SKM-1 (cell line): Measurements from ENCODE around the gene NASP.
A peak's percentile ranks its signal among the peaks of the same experiment; 100 is the strongest.
"Not testable (repeated sequence)": the region's sequence is repeated elsewhere in the genome, so short reads cannot be mapped to it uniquely, and the experiment has no call there.

ENCODE experiments used
- DNase-seq: peaks from one replicate; lab custom pipeline; 2025; ENCODE audit not compliant: unreplicated experiment; lab: John Stamatoyannopoulos, UW

The NASP gene

GRCh38 chr1:45569962-45570581, 13.8 kb upstream of the NASP start:
- DNase-seq = peak; percentile 18

DNA sequence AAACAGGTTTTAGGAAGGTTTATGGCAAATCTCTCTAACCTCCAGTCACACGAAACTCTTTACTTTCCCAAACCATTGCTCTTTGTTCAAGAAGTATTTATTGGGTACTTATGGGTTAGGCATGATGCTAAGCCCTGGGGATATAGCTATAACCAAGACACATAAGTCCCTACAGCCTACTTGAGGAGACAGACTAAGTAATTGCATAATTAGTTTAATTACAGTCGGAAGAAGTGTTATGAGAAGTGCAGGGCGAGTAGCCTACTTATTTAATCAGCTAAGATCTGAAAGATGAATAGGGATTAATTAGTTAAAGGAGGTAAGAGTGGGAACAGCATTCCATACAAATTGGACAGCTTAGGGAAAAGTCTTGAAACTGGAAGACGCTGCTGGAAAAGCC, 13.2 kb upstream of the NASP start:
- no peak for DNase-seq

GRCh38 chr1:45573231-45573804, 10.5 kb upstream of the NASP start:
- DNase-seq = no peak

DNA sequence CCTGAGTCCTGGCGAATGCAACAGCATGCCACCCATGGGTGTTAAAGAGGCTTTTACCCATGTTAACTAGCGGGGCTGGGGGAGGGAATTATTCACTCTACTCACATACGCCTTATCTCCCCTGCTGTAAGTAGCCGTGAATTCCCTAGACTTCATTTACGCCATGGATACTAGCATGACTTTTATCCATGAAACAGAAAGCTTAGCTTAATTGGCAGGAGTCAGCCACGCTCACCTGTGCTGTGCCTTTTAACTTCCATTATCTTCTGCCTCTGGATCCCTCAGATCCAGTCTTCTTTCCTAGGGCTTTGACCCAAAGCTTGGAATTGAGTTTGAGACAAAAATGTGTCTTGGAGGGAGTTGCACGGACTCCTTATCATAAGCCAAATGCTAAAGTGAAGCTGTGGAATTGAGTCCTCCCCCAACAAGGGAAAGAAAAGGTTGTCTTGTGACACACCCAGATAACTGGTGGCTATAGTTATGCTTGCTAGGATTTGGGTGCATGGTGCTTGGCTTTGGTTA, 9.7 kb upstream of the NASP start:
- no peak for DNase-seq

DNA sequence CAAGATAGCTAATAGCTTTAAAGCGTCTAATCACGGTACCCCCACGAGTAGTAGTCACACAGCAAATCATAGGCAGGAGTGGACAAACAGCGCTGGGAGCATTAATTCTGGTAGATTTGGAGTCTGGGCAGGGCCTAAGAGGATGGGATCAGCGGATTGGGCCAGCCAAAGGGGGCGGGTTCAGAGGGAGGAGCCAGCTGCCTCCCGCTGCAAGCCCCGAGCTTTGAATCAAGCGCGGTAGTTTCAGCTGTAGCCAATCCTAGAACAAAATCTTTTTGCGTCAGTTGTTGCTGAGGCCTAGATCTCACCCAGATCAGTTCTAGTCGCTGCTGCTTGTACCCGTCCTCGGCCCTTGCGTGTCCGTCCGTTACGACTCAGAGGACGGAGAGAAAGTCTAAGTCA, 576 bp upstream of the NASP start:
- DNase-seq = peak; percentile 97

DNA sequence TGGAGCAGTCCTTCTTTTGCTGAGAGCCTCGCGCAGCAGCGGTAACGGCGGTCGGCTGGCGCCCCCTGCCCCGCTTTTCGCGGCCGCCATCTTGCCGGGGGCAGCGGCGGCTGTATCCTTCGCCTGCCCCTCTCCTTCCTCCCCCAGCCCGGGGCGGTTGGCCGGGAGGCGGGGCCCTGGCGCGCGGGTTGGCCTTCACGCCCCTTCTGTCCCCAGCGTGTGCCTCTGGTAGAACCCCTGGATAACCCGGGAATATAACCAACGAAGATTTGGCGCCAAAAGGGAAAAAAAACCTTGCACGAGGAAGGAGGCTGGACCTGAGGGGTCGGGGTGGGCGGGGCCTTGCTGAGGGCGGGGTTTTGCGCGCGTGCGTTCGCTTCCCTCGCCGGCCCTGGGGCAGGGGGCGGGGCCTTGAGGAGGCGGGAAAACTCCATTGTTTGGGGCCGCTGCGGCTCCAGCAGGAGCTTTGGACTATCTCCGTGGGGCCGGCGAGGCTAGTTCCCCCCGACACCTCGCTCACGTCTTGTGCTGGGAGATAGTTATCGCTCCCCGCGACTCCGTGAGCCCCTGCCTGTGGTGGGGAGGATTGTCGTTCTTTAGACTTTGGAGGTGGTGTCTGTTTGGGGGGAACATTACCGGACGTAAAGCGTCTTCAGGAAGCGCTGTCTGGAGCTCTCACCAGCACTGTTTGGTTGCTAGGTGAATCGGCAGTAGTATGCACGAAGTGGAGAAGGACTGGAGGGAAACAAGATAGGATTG, 689 bp downstream of the NASP start:
- peak; percentile 78 for DNase-seq

DNA sequence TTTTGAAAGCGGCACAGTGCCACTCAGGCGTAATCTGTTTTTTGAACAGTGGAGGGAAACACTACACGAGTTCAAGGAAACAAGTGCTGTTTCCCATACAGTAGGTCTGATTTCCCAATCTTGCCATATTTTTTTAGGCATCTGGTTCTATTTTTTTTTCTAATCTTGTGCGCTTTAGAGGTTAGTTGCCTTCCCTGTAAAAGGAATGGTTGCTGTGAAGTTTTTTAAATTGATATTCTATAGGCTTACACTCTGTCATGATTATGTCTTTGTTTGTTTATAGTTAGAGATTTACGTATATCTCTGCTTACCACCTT, 1.2 kb downstream of the NASP start:
- DNase-seq = no peak

GRCh38 chr1:45585496-45586075, 1.7 kb downstream of the NASP start:
- no peak for DNase-seq

DNA sequence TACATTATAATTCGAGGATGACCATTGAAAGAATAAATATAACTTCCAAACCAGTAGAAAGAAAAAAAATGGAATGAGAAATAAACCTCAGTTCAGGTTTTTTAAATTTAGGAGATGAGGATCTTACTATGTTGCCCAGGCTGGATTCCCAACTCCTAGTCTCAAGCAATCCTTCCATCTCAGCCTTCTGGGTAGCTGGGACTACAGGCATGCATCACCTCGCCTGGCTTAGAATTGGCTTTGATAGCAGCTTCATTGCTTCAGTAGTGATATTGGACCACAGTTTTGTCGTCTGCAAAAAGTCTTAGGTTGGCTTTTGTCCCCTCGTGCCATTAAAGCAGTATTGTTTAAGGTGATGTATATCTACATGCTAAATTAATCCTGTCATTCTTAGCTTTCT, 2.9 kb downstream of the NASP start:
- no peak for DNase-seq

GRCh38 chr1:45589861-45590260, 6.0 kb downstream of the NASP start:
- DNase-seq = no peak

DNA sequence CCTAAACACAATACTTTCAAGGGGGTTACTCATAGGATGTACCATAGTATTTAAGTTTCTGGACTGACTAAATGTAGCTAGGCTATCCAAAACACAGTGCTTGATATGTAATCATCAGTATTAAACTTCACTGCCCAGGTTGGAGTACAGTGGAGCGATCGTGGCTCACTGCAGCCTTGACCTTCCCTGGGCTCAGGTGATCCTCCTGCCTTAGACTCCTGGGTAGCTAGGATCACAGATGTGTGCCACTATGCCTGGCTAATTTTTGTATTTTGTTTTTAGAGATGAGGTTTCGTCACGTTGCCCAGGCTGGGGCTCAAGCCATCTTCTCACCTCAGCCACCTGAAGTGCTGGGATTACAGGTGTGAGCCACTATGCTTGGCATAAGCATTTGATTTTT, 10.6 kb downstream of the NASP start:
- DNase-seq = no peak

DNA sequence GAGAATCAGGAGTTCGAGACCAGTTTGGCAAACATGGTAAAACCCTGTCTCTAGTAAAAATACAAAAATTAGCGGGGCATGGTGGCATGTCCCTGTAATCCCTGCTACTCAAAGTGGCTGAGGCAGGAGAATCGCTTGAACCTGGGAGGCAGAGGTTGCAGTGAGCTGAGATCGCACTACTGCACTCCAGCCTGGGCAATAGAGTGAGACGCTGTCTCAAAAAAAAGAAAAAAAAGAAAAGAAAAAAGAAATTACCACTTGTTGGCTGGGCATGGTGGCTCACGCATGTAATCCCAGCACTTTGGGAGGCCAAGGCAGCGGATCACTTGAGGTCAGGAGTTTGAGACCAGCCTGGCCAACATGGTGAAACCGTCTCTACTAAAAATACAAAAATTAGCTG, 12.9 kb downstream of the NASP start:
- not testable (repeated sequence) for DNase-seq

GRCh38 chr1:45604239-45604638, 20.4 kb downstream of the NASP start:
- no peak for DNase-seq

DNA sequence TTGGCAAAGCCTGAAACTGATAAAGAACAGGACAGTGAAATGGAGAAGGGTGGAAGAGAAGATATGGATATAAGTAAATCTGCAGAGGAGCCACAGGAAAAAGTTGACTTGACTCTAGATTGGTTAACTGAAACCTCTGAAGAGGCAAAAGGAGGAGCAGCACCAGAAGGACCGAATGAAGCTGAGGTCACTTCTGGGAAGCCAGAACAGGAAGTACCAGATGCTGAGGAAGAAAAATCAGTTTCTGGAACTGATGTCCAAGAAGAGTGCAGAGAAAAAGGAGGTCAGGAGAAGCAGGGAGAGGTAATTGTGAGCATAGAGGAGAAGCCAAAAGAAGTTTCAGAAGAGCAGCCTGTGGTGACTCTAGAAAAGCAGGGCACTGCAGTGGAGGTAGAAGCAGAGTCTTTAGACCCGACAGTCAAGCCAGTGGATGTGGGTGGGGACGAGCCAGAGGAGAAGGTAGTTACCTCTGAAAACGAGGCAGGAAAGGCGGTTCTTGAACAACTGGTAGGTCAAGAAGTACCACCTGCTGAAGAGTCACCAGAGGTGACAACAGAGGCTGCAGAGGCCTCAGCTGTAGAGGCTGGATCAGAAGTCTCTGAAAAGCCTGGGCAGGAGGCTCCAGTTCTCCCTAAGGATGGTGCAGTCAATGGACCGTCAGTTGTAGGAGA, 23.7 kb downstream of the NASP start:
- DNase-seq = no peak

DNA sequence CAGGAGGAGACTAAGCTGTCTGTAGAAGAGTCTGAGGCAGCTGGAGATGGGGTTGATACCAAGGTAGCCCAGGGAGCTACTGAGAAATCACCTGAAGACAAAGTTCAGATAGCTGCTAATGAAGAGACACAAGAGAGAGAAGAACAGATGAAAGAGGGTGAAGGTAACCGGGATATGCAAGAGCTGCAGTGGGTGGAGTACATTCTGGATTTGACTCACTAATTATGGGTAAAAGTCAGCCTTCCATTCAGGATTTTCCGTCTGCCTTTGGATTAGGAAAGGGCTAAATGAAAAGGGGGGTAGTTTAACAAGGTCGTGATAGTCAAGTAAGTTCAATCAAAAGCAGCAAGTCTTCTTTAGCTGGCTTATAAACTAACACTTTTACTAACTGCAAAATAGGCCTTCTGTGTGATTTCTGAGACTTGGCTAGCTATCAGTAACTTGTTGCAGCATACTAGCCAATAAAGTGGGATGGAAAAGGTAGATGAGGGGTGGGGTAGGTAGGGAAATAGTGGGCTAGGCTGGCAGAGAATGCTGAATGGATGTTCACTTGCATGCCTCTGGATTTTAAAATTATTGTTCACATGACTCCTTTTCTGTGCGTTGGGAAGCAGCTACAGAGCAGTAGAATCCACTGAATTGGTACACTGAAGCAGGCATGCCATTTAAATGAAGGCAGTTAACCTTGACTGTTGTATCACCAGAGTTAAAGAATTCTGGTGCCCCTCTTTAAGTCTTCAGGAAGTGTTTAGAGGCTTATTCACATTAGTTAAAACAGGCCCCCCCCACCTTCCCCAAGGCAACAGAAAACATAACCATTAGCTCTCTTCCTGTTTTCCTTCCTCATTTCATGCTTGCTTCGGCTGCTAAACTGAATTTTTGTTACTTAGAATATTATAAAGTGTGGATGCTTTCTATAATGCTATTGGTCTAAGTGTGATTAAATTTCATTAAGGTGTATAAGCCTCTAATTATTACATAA, 24.6 kb downstream of the NASP start:
- DNase-seq = no peak

DNA sequence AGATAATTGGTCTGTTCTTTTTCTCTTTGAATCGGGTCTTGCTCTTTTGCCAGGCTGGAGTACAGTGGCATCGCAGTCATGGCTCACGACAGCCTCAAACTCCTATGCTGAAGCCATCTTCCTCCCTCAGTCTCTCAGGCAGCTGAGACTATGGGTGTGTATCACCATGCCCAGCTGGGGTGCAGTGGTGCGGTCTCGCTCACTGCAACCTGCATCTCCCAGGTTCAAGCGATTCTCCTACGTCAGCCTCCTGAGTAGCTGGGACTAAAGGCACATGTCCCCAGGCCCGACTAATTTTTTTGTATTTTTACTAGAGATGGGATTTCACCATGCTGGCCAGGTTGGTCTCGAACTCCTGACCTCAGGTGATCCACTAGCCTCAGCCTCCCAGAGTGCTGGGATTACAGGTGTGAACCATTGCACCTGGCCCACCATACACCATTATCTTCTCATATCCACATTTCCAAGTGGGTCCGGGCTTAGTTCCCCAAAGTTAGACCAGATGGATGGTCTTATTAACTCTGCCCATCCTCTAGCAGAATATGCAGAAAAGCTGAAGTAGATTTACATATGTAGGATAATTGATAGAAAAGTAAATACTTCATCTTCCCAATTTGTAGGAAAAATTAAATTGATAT, 26.9 kb downstream of the NASP start:
- no peak for DNase-seq

DNA sequence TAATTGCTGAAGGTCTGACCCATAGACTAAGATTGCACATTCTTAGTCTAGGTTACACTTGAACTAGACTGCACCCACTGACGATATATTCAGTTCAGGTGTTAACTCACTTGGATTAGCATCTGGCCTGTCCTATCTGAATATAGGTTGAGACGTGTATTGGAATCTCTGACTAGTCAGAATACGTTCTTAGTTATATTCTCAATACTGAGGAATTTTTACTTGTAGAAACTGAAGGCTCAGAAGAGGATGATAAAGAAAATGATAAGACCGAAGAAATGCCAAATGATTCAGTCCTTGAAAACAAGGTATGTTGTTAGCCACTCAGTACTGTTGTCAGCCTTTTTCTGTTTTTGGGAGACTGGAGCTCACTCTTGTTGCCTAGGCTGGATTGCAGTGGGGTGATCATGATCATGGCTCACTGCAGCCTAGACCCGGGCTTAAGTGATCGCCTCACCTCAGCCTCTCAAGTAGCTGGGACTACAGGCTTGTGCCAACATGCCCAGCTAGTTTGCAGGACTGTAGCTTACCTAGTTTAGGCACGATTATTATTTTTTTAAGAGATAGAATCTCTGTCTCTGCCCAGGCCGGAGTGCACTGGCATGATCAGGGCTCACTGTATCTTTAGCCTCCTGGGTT, 29.2 kb downstream of the NASP start:
- DNase-seq = no peak

- no peak for DNase-seq
Observed at GRCh38 chr1:45615885-45616284, 32.0 kb downstream of the NASP start.

DNA sequence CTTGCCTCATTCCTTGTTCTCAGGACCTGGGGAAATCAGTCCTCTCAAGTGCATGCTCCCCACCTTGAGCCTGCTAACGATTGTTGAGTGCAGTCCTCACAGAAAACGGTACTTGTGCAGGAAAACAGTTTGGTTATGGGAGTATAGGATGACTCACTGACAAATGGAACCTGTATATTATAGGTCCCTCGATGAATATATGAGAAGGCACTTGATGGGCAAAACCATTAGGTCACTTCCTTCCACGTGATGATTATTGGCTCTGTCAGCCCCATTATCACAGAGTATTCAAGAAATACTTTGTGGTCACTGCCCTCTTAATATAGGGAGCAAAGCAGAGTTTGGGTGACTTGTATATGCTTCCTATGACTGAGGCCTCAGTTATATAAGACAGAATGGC, 33.8 kb downstream of the NASP start:
- DNase-seq = no peak
